CD4-positive, alpha-beta T cell (primary cell): ENCODE results near the gene NAV2. TPM values are rescaled to one million over a fixed set of nuclear protein-coding genes. Genes with fewer than 3 reads are reported as not detected.

ENCODE experiments used
- ATAC-seq: fragments of 200-7000 bp; cut with Tn5 transposase; one replicate; pipeline ENCODE4 v1.10.0; 2022; ENCODE audit warnings: mild to moderate bottlenecking; ENCODE audit not compliant: poor library complexity
- CTCF ChIA-PET: fragments of 350-600 bp; sonication (Branson Sonifier 250); formaldehyde crosslinking; loops from one replicate; lab custom pipeline; 2021; ENCODE audit warnings: antibody characterized with exemption, inconsistent platforms; lab: Charles Lee
- POLR2A ChIA-PET: fragments of 350-600 bp; sonication (Branson Sonifier 250); formaldehyde crosslinking; loops from one replicate; lab custom pipeline; 2021; ENCODE audit warnings: antibody characterized with exemption, inconsistent platforms; lab: Charles Lee
- DNase-seq, 14 experiments: peaks; one replicate each; pipeline ENCODE4 v3.0.0-alpha.2; 2013 to 2020; ENCODE audit warnings: mixed read lengths in 2 of 14
- H3K27ac ChIP-seq, 2 donors: one replicate each; pipeline versions ENCODE4 v1.5.1 to v1.7.0; 2013; ENCODE audit warnings: low read length in 2 of 2, low read depth in 1 of 2, mild to moderate bottlenecking in 1 of 2
- H3K27me3 ChIP-seq, 2 experiments: 1 replicate in 1 of 2; 2 replicates in 1 of 2; pipeline versions ENCODE4 v1.6.1 to v1.7.0; 2013; ENCODE audit warnings: low read length in 2 of 2, control low read depth in 1 of 2, mild to moderate bottlenecking in 1 of 2, moderate library complexity in 1 of 2; ENCODE audit not compliant: insufficient read depth in 2 of 2, control insufficient read depth in 1 of 2
- H3K36me3 ChIP-seq: one replicate; pipeline ENCODE4 v1.6.1; 2013; ENCODE audit warnings: low read length, control low read depth; ENCODE audit not compliant: insufficient read depth
- H3K4me1 ChIP-seq: one replicate; pipeline ENCODE4 v1.6.1; 2013; ENCODE audit warnings: low read length, control low read depth; ENCODE audit not compliant: insufficient read depth
- H3K4me3 ChIP-seq: one replicate; pipeline ENCODE4 v1.5.1; 2013; ENCODE audit warnings: mild to moderate bottlenecking, low read length, moderate library complexity
- H3K9me3 ChIP-seq, 2 experiments: 1 replicate in 1 of 2; 2 replicates in 1 of 2; pipeline versions ENCODE4 v1.6.1 to v1.7.0; 2013; ENCODE audit warnings: low read length in 2 of 2, mild to moderate bottlenecking in 2 of 2, control low read depth in 1 of 2, moderate library complexity in 1 of 2; ENCODE audit not compliant: control insufficient read depth in 1 of 2, insufficient read depth in 1 of 2
- H3K27ac Mint-ChIP-seq: one replicate; pipeline ENCODE4 v1.8.0; 2020; ENCODE audit warnings: mixed read lengths
- H3K27me3 Mint-ChIP-seq: one replicate; pipeline ENCODE4 v1.8.0; 2021; ENCODE audit warnings: mixed read lengths
- H3K36me3 Mint-ChIP-seq: one replicate; pipeline ENCODE4 v1.8.0; 2021; ENCODE audit warnings: low read depth, mixed read lengths
- H3K4me1 Mint-ChIP-seq: one replicate; pipeline ENCODE4 v1.8.0; 2021; ENCODE audit warnings: low read depth, mixed read lengths
- H3K4me3 Mint-ChIP-seq: one replicate; pipeline ENCODE4 v1.8.0; 2020; ENCODE audit warnings: mild to moderate bottlenecking, mixed read lengths
- H3K9me3 Mint-ChIP-seq: one replicate; pipeline ENCODE4 v1.8.0; 2020; ENCODE audit warnings: mixed read lengths
- CTCF ChIP-seq: fragments of 200-600 bp; IDR thresholded peaks from one replicate; pipeline ENCODE4 v1.8.0; 2022; ENCODE audit warnings: antibody characterized with exemption, mild to moderate bottlenecking
- intact Hi-C, 2 experiments: fragments of 100-400 bp; cut with DNase I in 1 of 2; cut with micrococcal nuclease in 1 of 2; formaldehyde crosslinking; loops; one replicate each; pipeline versions ENCODE4 v1.15.1 to v1.9.0; 2023 to 2025; cut with DNase I, micrococcal nuclease
- total RNA-seq, 174 experiments: library from RNA in 2 of 174; stranded (reverse) in 2 of 174; gene quantifications; one replicate each; pipeline ENCODE4 v1.2.3 and lab custom pipeline; 2021 to 2026

Gene NAV2
- total RNA-seq, 2 experiments from 2014 or later, result 0.55 to 0.64 TPM

- Mint-ChIP-seq H3K36me3 (peaks cover 8% of the 10 kb centered on the region), H3K4me3 (peak overlapping the region; percentile 91), H3K27ac (no peak overlapping the region), H3K27me3 (peaks cover 48% of the 10 kb centered on the region), H3K4me1 (peaks cover 30% of the 10 kb centered on the region), H3K9me3 (no peaks in the 10 kb centered on the region)
- Histone ChIP-seq H3K4me3 (peak overlapping the region; percentile 70), H3K4me1 (peaks cover 31% of the 10 kb centered on the region), H3K27me3 (peaks cover 20 to 22% of the 10 kb centered on the region in 2 experiments), H3K36me3 (no peaks in the 10 kb centered on the region), H3K9me3 (peaks cover 0 to 6% of the 10 kb centered on the region in 2 experiments), H3K27ac (no peak overlapping the region)
- POLR2A ChIA-PET, result interaction anchor here (3.5 kb wide), 1 partner anchor 9 kb away, joined by 24 read pairs; no protein-coding TSS in a partner anchor
- intact Hi-C loops, result loop anchor here in 1 of 2 experiments (5.0 to 10.0 kb wide), 2 partner anchors 472 to 670 kb away; partner anchors contain the start of genes E2F8 and PRMT3
- DNase-seq (peak in 2 of 14 experiments; percentile 20 to 32), ATAC-seq (no peak)
- no peak for TF ChIP-seq CTCF
- CTCF ChIA-PET, result no interaction called here
Measured at GRCh38 chr11:19714387-19715363, 2.0 kb downstream of the NAV2 start.

- peaks cover 30% of the 10 kb centered on the region for H3K4me1 Mint-ChIP-seq
- H3K27me3 Mint-ChIP-seq, result peaks cover 48% of the 10 kb centered on the region
- ATAC-seq (no peak), DNase-seq (peak in 2 of 14 experiments; percentile 15 to 37)
- intact Hi-C loops, result loop anchor here in 1 of 2 experiments (10.0 kb wide), 1 partner anchor 669 kb away; the partner anchor contains the start of gene PRMT3
- Histone ChIP-seq H3K27ac (no peak overlapping the region), H3K9me3 (peaks cover 0 to 6% of the 10 kb centered on the region in 2 experiments), H3K27me3 (peaks cover 20 to 22% of the 10 kb centered on the region in 2 experiments), H3K4me1 (peaks cover 31% of the 10 kb centered on the region), H3K4me3 (no peak overlapping the region), H3K36me3 (no peaks in the 10 kb centered on the region)
- peaks cover 8% of the 10 kb centered on the region for H3K36me3 Mint-ChIP-seq
- no peak for TF ChIP-seq CTCF
- POLR2A ChIA-PET, result no interaction called here
- CTCF ChIA-PET, result no interaction called here
- no peaks in the 10 kb centered on the region for H3K9me3 Mint-ChIP-seq
- H3K4me3 Mint-ChIP-seq, result peak overlapping the region; percentile 76
- no peak overlapping the region for H3K27ac Mint-ChIP-seq
Measured at GRCh38 chr11:19715373-19715772, 2.7 kb downstream of the NAV2 start.

GRCh38 chr11:19718051-19718450 is 5.4 kb downstream of the NAV2 start:
- ChIA-PET CTCF (no interaction called here), POLR2A (no interaction called here)
- Mint-ChIP-seq H3K9me3 (no peaks in the 10 kb centered on the region), H3K36me3 (peaks cover 2% of the 10 kb centered on the region), H3K27me3 (peaks cover 44% of the 10 kb centered on the region), H3K27ac (no peak overlapping the region), H3K4me1 (peaks cover 25% of the 10 kb centered on the region), H3K4me3 (no peak overlapping the region)
- intact Hi-C loops, result loop anchor here in 1 of 2 experiments (10.0 kb wide), 1 partner anchor 667 kb away; the partner anchor contains the start of gene PRMT3
- Histone ChIP-seq H3K36me3 (no peaks in the 10 kb centered on the region), H3K4me3 (no peak overlapping the region), H3K27me3 (peaks cover 20 to 22% of the 10 kb centered on the region in 2 experiments), H3K9me3 (peaks cover 0 to 6% of the 10 kb centered on the region in 2 experiments), H3K4me1 (peaks cover 29% of the 10 kb centered on the region), H3K27ac (no peak overlapping the region)
- no peak for TF ChIP-seq CTCF
- DNase-seq (no peak), ATAC-seq (no peak)
